HG02610 (cell line): ENCODE results near the gene RAI14.
"Not testable (repeated sequence)": the region's sequence is repeated elsewhere in the genome, so short reads cannot be mapped to it uniquely, and the experiment has no call there.

Source experiments
- ATAC-seq: cut with Tn5 transposase; IDR thresholded peaks from one replicate; pipeline ENCODE4 v1.9.1; 2021; ENCODE audit warnings: mild to moderate bottlenecking, moderate library complexity; ENCODE audit not compliant: unreplicated experiment

RAI14 gene

GRCh38 chr5:34758514-34758913 lies 102.4 kb downstream of the RAI14 start:
- ATAC-seq: no peak

GRCh38 chr5:34759213-34759612 lies 103.1 kb downstream of the RAI14 start:
- ATAC-seq: not testable (repeated sequence)

- ATAC-seq: no peak
Measured at GRCh38 chr5:34765662-34766061, 109.5 kb downstream of the RAI14 start.

GRCh38 chr5:34767180-34767579 lies 111.1 kb downstream of the RAI14 start:
- ATAC-seq: no peak

- no peak for ATAC-seq
Measured at GRCh38 chr5:34770486-34770885, 114.4 kb downstream of the RAI14 start.

GRCh38 chr5:34771076-34771475 lies 114.9 kb downstream of the RAI14 start:
- ATAC-seq: no peak

- ATAC-seq: no peak
Measured at GRCh38 chr5:34772267-34773098, 116.4 kb downstream of the RAI14 start.

GRCh38 chr5:34774139-34774538 lies 118.0 kb downstream of the RAI14 start:
- ATAC-seq: no peak

- not testable (repeated sequence) for ATAC-seq
Measured at GRCh38 chr5:34774678-34775077, 118.5 kb downstream of the RAI14 start.

GRCh38 chr5:34775886-34776285 lies 119.8 kb downstream of the RAI14 start:
- ATAC-seq: no peak

- ATAC-seq: no peak
Measured at GRCh38 chr5:34778091-34778850, 122.1 kb downstream of the RAI14 start.

- not testable (repeated sequence) for ATAC-seq
Measured at GRCh38 chr5:34783892-34784291, 127.8 kb downstream of the RAI14 start.

- ATAC-seq: no peak
Measured at GRCh38 chr5:34787035-34787434, 130.9 kb downstream of the RAI14 start.

- no peak for ATAC-seq
Measured at GRCh38 chr5:34789021-34789531, 132.9 kb downstream of the RAI14 start.

GRCh38 chr5:34789639-34790038 lies 133.5 kb downstream of the RAI14 start:
- no peak for ATAC-seq

- ATAC-seq: no peak
Measured at GRCh38 chr5:34790069-34790468, 133.9 kb downstream of the RAI14 start.

- no peak for ATAC-seq
Measured at GRCh38 chr5:34791761-34792244, 135.7 kb downstream of the RAI14 start.

GRCh38 chr5:34802834-34803563 lies 146.9 kb downstream of the RAI14 start:
- no peak for ATAC-seq

GRCh38 chr5:34803974-34804732 lies 148.0 kb downstream of the RAI14 start:
- ATAC-seq: no peak

- no peak for ATAC-seq
Measured at GRCh38 chr5:34804913-34805312, 148.8 kb downstream of the RAI14 start.
